ENCODE results near the gene TRAK1.

Gene TRAK1

GRCh38 chr3:42163622-42164244 lies 72.6 kb downstream of the TRAK1 start:
- POLR2A ChIA-PET = no interaction called here
- DNase-seq (ENCODE audit: extremely low spot score) = no peak
- TF ChIP-seq SUZ12 (IDR thresholded peaks at IDR 0.05) (no peak), LEF1 (IDR thresholded peaks at IDR 0.05; ENCODE audit: borderline replicate concordance) (no peak), HDGF (IDR thresholded peaks at IDR 0.05; ENCODE audit: borderline replicate concordance) (no peak), FOXA1 (IDR thresholded peaks at IDR 0.05) (no peak), ZNF384 (IDR thresholded peaks at IDR 0.05) (no peak)
- CTCF ChIA-PET = interaction anchor here (0.6 kb wide), 1 partner anchor 27 kb away, joined by 3 read pairs; no protein-coding TSS in a partner anchor

- ChIA-PET CTCF (no interaction called here), POLR2A (no interaction called here)
- no peak for DNase-seq (ENCODE audit: extremely low spot score)
- TF ChIP-seq ELF4 (IDR thresholded peaks at IDR 0.05) = no peak
- TF ChIP-seq ZNF384 (IDR thresholded peaks at IDR 0.05) = no peak
- TF ChIP-seq NFRKB (IDR thresholded peaks at IDR 0.05) = no peak
- TF ChIP-seq ARNT (IDR thresholded peaks at IDR 0.05) = no peak
- no peak for TF ChIP-seq HDGF (IDR thresholded peaks at IDR 0.05; ENCODE audit: borderline replicate concordance)
- TF ChIP-seq FOXM1 (IDR thresholded peaks at IDR 0.05; ENCODE audit: borderline replicate concordance) = no peak
- TF ChIP-seq, protein P1, sequence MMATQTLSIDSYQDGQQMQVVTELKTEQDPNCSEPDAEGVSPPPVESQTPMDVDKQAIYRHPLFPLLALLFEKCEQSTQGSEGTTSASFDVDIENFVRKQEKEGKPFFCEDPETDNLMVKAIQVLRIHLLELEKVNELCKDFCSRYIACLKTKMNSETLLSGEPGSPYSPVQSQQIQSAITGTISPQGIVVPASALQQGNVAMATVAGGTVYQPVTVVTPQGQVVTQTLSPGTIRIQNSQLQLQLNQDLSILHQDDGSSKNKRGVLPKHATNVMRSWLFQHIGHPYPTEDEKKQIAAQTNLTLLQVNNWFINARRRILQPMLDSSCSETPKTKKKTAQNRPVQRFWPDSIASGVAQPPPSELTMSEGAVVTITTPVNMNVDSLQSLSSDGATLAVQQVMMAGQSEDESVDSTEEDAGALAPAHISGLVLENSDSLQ (IDR thresholded peaks at IDR 0.05) = no peak
- TF ChIP-seq BHLHE40 (IDR thresholded peaks at IDR 0.05; ENCODE audit: borderline replicate concordance) = no peak
Observed at GRCh38 chr3:42164656-42165055, 73.5 kb downstream of the TRAK1 start.

GRCh38 chr3:42165211-42165610 lies 74.1 kb downstream of the TRAK1 start:
- ChIA-PET POLR2A (no interaction called here), CTCF (interaction anchor here (0.5 to 1.2 kb wide), 2 partner anchors 26 to 99 kb away, joined by 3 to 4 read pairs; no protein-coding TSS in a partner anchor)
- DNase-seq (ENCODE audit: extremely low spot score) = no peak
- no peak for TF ChIP-seq SP1 (IDR thresholded peaks at IDR 0.05)
- no peak for TF ChIP-seq TARDBP (IDR thresholded peaks at IDR 0.05)
- no peak for TF ChIP-seq FOXA1 (IDR thresholded peaks at IDR 0.05)
- TF ChIP-seq FOXM1 (IDR thresholded peaks at IDR 0.05; ENCODE audit: borderline replicate concordance) = no peak
- TF ChIP-seq, protein P1 (IDR thresholded peaks at IDR 0.05) = no peak
- no peak for TF ChIP-seq CTBP1 (IDR thresholded peaks at IDR 0.05; ENCODE audit: borderline replicate concordance)
- TF ChIP-seq FOXK2 (IDR thresholded peaks at IDR 0.05) = no peak
- TF ChIP-seq BHLHE40 (IDR thresholded peaks at IDR 0.05; ENCODE audit: borderline replicate concordance) = no peak
- no peak for TF ChIP-seq HDGF (IDR thresholded peaks at IDR 0.05; ENCODE audit: borderline replicate concordance)
- no peak for TF ChIP-seq LEF1 (IDR thresholded peaks at IDR 0.05; ENCODE audit: borderline replicate concordance)
- no peak for TF ChIP-seq L3MBTL2 (conservative IDR thresholded peaks at IDR 0.05)
- no peak for TF ChIP-seq SUZ12 (IDR thresholded peaks at IDR 0.05)
- no peak for TF ChIP-seq NFRKB (IDR thresholded peaks at IDR 0.05)
- TF ChIP-seq ZNF384 (IDR thresholded peaks at IDR 0.05) = no peak
- no peak for TF ChIP-seq ARNT (IDR thresholded peaks at IDR 0.05)
- no peak for TF ChIP-seq ELF4 (IDR thresholded peaks at IDR 0.05)

- POLR2A ChIA-PET = no interaction called here
- CTCF ChIA-PET = interaction anchor here (1.2 kb wide), 1 partner anchor 25 kb away, joined by 4 read pairs; no protein-coding TSS in a partner anchor
- DNase-seq (ENCODE audit: extremely low spot score) = no peak
- TF ChIP-seq SUZ12 (IDR thresholded peaks at IDR 0.05) = no peak
- TF ChIP-seq, protein P1 (IDR thresholded peaks at IDR 0.05) = no peak
- TF ChIP-seq CTBP1 (IDR thresholded peaks at IDR 0.05; ENCODE audit: borderline replicate concordance) = no peak
- no peak for TF ChIP-seq FOXK2 (IDR thresholded peaks at IDR 0.05)
- TF ChIP-seq ELF4 (IDR thresholded peaks at IDR 0.05) = no peak
- TF ChIP-seq TARDBP (IDR thresholded peaks at IDR 0.05) = no peak
- no peak for TF ChIP-seq FOXM1 (IDR thresholded peaks at IDR 0.05; ENCODE audit: borderline replicate concordance)
- TF ChIP-seq HDGF (IDR thresholded peaks at IDR 0.05; ENCODE audit: borderline replicate concordance) = no peak
- TF ChIP-seq L3MBTL2 (conservative IDR thresholded peaks at IDR 0.05) = no peak
- no peak for TF ChIP-seq ZNF384 (IDR thresholded peaks at IDR 0.05)
- no peak for TF ChIP-seq ARNT (IDR thresholded peaks at IDR 0.05)
- no peak for TF ChIP-seq LEF1 (IDR thresholded peaks at IDR 0.05; ENCODE audit: borderline replicate concordance)
- no peak for TF ChIP-seq SP1 (IDR thresholded peaks at IDR 0.05)
- no peak for TF ChIP-seq NFRKB (IDR thresholded peaks at IDR 0.05)
Observed at GRCh38 chr3:42166214-42166613, 75.1 kb downstream of the TRAK1 start.

DNA sequence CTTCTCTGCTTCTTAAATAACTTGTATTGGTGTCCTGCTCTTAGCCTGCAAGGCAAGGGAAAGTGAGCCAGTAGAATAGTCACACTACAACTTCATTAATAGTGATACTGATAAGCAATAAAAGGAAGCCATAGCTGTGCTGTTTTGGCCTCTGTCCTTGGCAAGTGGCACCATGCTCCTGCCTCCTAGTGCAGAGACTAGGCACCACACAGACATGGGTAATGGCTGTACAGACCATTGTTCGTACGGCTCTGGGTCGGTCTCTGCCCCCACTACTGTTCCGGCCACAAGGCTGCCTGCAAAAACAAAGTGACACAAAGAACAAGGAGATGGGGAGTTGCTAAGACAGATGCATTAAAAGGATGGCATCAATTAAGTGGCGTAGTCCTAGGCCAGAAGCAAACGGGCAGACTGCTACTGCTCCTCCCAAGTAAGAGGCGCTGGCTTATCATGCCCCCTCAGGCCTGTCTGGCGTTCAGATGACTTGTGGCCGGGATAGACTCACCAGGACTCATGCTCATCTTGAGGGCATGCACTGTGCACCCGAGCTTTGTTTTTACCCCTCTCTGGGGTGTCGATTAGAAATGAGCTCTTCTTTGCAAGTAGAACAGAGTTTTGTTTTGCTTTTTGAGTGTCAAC lies 75.6 kb downstream of the TRAK1 start:
- ChIA-PET POLR2A (no interaction called here), CTCF (interaction anchor here (1.2 kb wide), 1 partner anchor 25 kb away, joined by 4 read pairs; no protein-coding TSS in a partner anchor)
- no peak for DNase-seq (ENCODE audit: extremely low spot score)
- TF ChIP-seq SUZ12 (IDR thresholded peaks at IDR 0.05) (no peak), LEF1 (IDR thresholded peaks at IDR 0.05; ENCODE audit: borderline replicate concordance) (no peak), ARNT (IDR thresholded peaks at IDR 0.05) (no peak), TARDBP (IDR thresholded peaks at IDR 0.05) (no peak), HDGF (IDR thresholded peaks at IDR 0.05; ENCODE audit: borderline replicate concordance) (no peak), ELF4 (IDR thresholded peaks at IDR 0.05) (no peak), NFRKB (IDR thresholded peaks at IDR 0.05) (no peak)
- TF ChIP-seq, protein P1 (IDR thresholded peaks at IDR 0.05) = no peak

Data from HEK293T (cell line).